Left forelimb (tissue), 1 donor: ENCODE measurements around the gene FGD2.
"Not testable (repeated sequence)": the region's sequence is repeated elsewhere in the genome, so short reads cannot be mapped to it uniquely, and the experiment has no call there.

ENCODE experiments used
- DNase-seq: peaks from one replicate; pipeline ENCODE4 v3.0.0-alpha.2; 2018; ENCODE audit warnings: low spot score

Gene FGD2

DNA sequence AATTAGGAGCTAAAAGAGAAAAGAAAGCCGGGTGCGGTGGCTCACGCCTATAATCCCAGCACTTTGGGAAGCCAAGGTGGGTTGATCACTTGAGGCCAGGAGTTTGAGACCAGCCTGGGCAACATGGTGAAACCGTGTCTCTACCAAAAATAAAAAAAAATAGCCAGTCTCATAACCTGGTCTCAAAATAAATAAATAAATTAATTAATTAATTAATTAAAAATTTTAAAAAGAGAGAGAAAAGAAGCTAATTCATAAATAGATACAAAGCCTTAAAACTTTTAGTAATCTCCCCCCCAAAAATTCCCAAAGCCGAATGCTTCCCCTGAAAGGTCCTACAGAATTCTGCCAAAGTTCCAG, 53.5 kb downstream of the FGD2 start:
- DNase-seq: not testable (repeated sequence)

DNA sequence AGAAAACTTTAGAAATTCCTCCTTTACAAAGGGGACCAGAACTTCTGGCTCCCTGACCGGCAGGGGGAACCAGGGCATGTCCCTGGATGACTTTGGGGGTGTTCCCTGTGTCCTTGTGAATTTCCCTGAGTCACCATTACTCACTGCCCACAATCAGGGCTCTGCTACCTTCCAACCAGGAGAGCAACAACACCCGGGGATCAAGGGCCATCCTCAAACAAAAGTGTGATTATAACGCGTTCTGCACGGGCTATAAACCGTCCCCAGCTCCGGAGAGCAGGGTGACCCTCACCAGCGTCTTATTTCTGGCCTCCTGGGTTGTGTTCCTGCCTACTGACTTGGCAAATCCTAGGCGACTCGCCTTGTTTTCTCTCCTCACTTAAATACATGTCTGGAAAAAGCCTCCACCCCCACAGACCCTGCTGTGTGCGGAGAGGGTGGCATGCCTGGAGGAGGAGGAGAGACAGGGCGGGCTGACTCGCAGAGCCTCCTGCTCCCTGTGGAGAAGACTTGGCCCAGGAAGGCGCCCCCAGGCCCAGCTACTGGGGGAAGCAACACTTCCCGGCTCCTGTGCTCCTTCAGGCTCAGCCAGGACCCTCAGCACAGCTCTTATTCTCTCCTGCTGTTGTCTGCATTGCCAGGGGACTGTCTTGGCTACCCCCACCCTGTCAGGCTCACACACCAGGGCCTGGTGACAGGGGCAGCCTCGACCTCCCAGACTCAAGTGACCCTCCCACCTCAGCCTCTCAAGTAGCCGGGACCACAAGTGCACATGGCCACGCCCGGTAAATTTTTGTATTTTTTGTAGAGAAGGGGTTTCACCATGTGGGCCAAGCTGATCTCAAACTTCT, 54.1 kb downstream of the FGD2 start:
- no peak for DNase-seq

DNA sequence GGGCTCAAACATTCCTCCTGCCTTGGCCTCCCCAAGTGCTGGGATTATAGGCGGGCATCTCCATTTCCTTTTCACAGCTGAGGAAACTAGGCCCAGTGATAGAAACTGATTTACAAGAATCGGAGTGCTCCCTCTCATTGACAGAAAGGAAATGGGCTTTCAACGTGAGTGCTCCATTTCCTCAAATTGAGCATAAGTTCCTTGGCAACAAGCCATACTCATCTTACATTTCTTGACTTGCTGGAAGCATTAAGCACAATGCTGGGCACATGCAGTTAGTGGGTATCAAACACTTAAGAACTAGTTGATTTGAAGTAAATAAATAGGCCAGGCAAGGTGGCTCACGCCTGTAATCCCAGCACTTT, 54.7 kb downstream of the FGD2 start:
- DNase-seq: no peak

DNA sequence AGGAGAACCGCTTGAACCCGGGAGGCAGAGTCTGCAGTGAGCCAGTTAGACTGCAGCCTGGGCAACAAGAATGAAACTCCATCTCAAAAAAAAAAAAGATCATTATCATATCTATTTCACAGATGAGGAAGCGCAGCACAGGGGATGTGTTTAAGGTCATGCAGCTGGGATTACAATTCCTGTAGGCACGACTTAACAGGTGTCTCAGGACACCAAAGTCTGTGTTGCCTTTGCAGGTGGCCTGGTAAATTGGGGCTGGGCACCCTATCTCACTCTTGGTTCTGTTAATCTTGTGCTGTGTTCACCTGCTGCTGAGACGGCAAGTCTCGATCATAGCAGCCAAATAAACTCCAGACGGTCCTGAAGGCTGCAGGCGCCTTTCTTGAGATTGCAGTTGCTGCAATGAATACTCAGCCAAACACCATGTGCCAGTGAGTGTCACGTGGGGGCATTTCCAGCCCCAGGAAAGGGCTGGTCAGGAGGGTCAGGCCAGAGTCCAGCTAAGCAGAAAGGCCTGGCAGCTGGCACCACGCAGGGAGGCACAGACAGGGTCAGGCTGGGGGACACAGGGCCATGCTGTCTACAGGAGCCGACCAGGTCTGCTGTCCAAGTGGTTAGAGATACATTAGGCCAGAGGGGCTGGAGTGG, 55.8 kb downstream of the FGD2 start:
- no peak for DNase-seq

DNA sequence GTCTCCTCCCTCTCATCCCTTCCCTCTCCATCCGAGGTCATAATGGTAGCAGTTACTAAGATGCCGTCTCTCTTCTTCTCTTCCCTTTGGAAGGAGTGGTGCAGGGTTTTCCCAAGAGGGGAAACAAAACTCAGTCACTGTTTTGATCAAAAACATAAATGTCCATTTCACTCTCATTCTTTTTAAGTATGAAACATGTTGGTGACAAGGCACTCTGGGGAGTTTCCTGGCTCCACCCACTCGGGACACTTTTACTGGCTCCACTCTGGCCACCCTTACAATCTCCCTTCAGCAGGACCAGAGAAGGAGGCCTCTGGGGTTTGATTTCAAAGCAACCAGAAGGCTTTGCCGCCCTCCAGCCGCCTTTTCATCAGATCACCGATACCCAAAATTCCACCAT, 57.0 kb downstream of the FGD2 start:
- no peak for DNase-seq

DNA sequence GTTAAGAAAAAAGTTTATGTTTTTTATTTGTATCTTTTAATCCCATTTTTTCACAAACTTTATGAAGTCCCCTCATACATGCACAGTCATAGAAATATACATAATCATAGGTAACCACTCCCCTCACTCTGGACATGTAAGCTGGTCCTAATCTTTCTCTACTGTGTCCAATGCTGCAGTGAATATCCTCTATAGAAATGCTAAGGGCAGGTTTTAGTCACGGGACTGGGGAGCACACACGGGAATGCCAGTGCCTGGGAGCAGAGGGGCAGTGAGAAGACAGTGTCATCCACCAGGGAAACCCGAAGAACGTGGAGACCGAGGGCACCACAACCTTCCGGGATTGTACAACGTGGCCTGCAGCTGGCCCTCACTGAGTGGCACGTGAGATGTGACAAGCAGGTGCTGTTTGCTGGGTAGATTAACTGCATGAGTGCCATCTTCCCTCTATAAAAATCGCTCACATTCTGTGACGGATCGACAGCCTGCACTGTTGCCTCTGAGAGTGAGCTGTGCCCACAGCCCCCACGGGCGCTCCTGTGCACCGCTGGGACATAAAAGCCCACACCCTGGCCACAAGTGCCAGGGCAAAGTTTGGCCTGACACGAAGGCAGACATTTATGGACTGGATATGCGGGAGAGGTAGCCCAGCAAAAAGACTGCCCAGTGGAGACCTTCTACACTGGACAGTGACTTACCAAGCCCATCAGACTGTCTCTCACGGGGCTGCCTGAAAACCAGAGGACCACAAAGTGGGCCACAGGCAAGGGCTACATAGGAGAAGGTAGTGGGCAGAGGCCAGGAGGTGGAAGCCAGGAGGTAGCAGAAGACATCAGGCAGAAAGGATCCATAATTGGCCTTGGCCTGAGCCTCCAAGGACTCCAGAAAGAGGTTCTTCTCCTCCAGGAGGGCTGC, 63.2 kb downstream of the FGD2 start:
- no peak for DNase-seq

DNA sequence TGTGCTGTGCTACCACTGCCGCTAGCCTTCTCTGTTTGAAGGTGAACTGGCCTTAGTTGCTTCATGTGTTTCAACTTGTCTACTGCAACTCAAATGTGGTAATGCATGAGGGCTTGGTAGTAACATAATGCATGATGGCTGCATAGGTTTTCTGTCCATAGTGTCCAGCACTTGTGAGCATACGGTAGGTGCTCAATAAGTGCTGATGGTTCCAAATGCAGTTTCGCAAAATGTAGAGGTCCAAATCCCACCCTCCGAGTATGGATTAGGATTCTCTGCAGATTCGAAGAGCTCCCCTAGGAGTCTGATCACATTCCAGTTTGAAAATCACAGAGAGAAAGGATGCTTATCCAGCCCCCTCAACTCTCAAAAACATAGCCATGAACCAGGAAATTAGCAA, 64.2 kb downstream of the FGD2 start:
- no peak for DNase-seq

DNA sequence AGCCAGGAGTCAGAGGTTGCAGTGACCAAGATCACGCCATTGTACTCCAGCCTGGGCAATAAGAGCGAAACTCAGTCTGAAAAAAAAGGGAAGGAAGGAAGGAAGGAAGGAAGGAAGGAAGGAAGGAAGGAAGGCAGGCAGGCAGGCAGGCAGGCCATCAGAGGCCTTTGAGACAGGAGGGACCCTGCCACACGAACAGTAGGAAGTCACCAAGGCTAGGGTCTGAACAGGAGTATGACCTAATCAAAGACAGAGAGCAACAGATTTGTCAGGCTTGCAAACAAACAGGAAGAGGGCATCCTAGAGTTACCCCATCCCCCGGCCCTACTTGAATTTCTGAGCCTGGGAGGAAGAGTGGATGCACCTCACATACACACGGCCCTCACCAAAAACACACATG, 67.1 kb downstream of the FGD2 start:
- no peak for DNase-seq

DNA sequence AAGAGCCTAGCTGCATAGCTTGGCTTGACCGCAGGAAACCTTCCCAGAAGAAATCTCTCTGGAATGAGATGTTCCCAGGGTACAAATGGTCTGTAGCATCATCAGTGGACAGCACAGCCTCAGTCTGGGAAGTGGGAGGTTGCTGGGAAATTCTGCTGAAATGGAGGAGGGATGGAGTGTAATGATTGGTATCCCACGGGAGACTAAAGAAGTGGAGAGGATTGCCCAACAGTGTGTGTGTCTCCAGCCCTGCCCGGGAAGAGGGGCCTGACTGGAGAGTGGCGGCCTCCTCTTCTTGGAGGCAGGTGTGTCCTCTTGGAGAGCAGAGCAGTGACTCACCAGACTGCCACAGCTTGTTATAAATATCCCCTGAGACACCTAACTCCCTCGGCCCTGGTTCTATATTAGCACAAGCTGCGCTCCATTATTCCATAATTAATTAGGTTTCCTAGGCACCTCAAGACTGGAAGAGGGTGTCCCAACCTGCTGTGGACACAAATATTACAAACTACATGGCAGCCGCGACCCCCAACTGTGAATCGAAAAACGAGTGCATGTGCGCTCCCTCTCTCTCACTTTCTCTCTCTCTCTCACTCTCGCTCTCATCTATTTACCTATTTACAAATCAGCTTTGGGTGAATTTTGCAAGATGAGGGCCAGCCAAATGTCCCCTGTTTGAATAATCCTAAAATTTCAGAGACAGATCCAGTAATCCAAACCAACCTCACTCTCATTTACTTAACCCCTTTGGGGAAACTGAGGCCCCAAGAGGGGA, 68.8 kb downstream of the FGD2 start:
- DNase-seq: no peak

DNA sequence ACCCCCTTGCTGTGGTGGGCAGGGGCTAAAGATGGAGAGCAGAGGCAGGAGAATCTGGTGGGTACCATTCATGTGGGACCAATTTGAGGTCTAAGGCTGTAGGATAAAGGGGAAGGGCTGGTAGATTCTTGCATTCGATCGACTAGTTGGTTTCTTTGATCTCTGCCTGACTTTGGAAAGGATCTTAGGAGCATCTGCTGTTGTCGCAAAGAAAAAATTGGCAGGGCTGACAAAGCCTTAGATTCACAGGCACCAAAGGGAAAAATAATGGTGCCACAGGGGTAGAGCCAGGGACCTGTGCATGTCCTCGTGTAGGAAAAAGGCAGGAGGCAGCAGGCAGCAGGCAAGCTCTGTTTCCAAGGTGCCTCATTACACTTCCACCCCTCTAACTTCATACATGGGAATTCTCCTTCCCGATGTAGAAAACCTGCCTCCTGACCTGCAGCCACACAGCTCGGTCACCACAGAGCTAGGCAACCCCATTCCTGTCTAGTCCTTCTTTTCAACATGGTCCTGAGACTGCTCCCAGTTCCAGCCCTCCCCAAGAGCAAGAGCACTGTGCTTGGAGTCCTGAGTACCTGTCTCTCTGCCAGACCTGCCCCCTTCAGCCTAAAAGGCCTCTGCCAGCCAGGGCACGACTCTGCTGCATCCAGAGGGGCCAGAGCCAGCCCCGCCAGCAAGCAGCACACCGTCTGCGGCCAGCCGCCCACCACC, 71.9 kb downstream of the FGD2 start:
- no peak for DNase-seq

DNA sequence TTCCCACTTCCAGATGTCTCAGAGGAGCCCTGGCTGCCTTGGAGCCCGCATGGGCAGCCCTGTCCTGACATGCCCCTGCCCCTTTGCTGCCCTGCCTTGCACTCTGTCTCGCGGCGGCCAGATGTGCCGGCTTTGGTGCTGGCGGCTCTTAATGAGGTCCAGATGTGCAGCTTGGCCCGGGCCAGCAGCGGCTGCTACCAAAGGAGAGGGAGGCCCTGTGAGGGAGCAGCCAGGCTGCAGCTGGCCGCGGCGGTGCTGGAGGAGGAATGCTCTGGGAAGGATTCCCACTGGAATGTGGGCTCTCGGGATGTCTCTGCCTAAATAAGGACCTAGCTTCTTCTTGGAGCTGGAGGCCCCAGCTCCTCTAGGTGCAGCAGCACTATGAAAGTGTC, 72.4 kb downstream of the FGD2 start:
- DNase-seq: peak; percentile 93
